Astrocyte (in vitro differentiated cells and primary cell): Measurements from ENCODE around the gene AHNAK2. TPM values are rescaled to one million over a fixed set of nuclear protein-coding genes. Genes with fewer than 3 reads are reported as not detected.

ENCODE experiments used
- DNase-seq: peaks from one replicate; pipeline ENCODE4 v3.0.0-alpha.2; 2010; ENCODE audit warnings: low read depth
- FAIRE-seq: peaks from 2 replicates; lab custom pipeline; 2011; peaks lifted over from hg19 to GRCh38; lab: Jason Lieb, UNC
- H2AFZ ChIP-seq: 2 replicates; pipeline ENCODE4 v1.6.0; 2012; ENCODE audit warnings: low read depth, low read length, inconsistent platforms
- H3K27ac ChIP-seq: 2 replicates; pipeline ENCODE4 v1.5.1; 2011; ENCODE audit warnings: low read depth, low read length, inconsistent platforms
- H3K27me3 ChIP-seq: 2 replicates; pipeline ENCODE4 v1.6.0; 2011; ENCODE audit warnings: low read length, inconsistent platforms; ENCODE audit not compliant: insufficient read depth
- H3K36me3 ChIP-seq: 2 replicates; pipeline ENCODE4 v1.5.1; 2011; ENCODE audit warnings: low read length, inconsistent platforms; ENCODE audit not compliant: insufficient read depth
- H3K4me1 ChIP-seq: 2 replicates; pipeline ENCODE4 v1.5.1; 2011; ENCODE audit warnings: low read length, inconsistent platforms; ENCODE audit not compliant: insufficient read depth
- H3K4me2 ChIP-seq: 2 replicates; pipeline ENCODE4 v1.6.0; 2012; ENCODE audit warnings: low read length, inconsistent platforms
- H3K4me3 ChIP-seq: 2 replicates; pipeline ENCODE4 v1.5.1; 2011; ENCODE audit warnings: low read depth, mild to moderate bottlenecking, low read length, inconsistent platforms; ENCODE audit not compliant: insufficient read depth
- H3K79me2 ChIP-seq: 2 replicates; pipeline ENCODE4 v1.6.0; 2012; ENCODE audit warnings: mild to moderate bottlenecking, low read length, inconsistent platforms; ENCODE audit not compliant: insufficient read depth
- H3K9ac ChIP-seq: 2 replicates; pipeline ENCODE4 v1.6.0; 2012; ENCODE audit warnings: mild to moderate bottlenecking, low read length, inconsistent platforms
- H3K9me3 ChIP-seq: 2 replicates; pipeline ENCODE4 v1.5.1; 2012; ENCODE audit warnings: low read depth, mild to moderate bottlenecking, low read length, inconsistent platforms; ENCODE audit not compliant: insufficient read depth
- H4K20me1 ChIP-seq: 2 replicates; pipeline ENCODE4 v1.6.0; 2012; ENCODE audit warnings: low read length, inconsistent platforms; ENCODE audit not compliant: insufficient read depth
- H3K27ac Mint-ChIP-seq: one replicate; pipeline ENCODE4 v1.8.0; 2021; ENCODE audit warnings: mild to moderate bottlenecking, mixed read lengths; ENCODE audit not compliant: unreplicated experiment
- H3K27me3 Mint-ChIP-seq: one replicate; pipeline ENCODE4 v1.8.0; 2021; ENCODE audit warnings: low read depth, mixed read lengths; ENCODE audit not compliant: unreplicated experiment
- H3K36me3 Mint-ChIP-seq: one replicate; pipeline ENCODE4 v1.8.0; 2021; ENCODE audit warnings: low read depth, mixed read lengths; ENCODE audit not compliant: unreplicated experiment
- H3K4me1 Mint-ChIP-seq: one replicate; pipeline ENCODE4 v1.8.0; 2021; ENCODE audit warnings: low read depth, mixed read lengths; ENCODE audit not compliant: unreplicated experiment
- H3K4me3 Mint-ChIP-seq: one replicate; pipeline ENCODE4 v1.8.0; 2021; ENCODE audit warnings: mild to moderate bottlenecking, moderate library complexity, mixed read lengths; ENCODE audit not compliant: unreplicated experiment
- H3K9me3 Mint-ChIP-seq: one replicate; pipeline ENCODE4 v1.8.0; 2021; ENCODE audit warnings: mild to moderate bottlenecking, mixed read lengths; ENCODE audit not compliant: unreplicated experiment
- CTCF ChIP-seq: IDR thresholded peaks from 2 replicates; pipeline ENCODE4 v1.5.1; 2011; ENCODE audit warnings: low read depth, mild to moderate bottlenecking, inconsistent platforms, low read length, moderate library complexity; ENCODE audit not compliant: insufficient read depth
- EZH2 ChIP-seq: IDR thresholded peaks from 2 replicates; pipeline ENCODE4 v1.6.1; 2012; ENCODE audit warnings: mild to moderate bottlenecking, low read length, inconsistent platforms; ENCODE audit not compliant: insufficient read depth
- total RNA-seq: library from RNA; stranded (reverse); gene quantifications from 2 replicates; pipeline ENCODE4 v1.2.1, GENCODE V29; 2021

The AHNAK2 gene
- total RNA-seq, 1 donor from 2014 or later = 44.7 TPM

- Mint-ChIP-seq H3K36me3 (no peaks in the 10 kb centered on the region), H3K27me3 (peaks cover 5% of the 10 kb centered on the region), H3K27ac (peak overlapping the region; percentile 34), H3K9me3 (no peaks in the 10 kb centered on the region), H3K4me1 (peaks cover 15% of the 10 kb centered on the region), H3K4me3 (no peak overlapping the region)
- TF ChIP-seq EZH2 (no peak), CTCF (no peak)
- Histone ChIP-seq H3K9me3 (no peaks in the 10 kb centered on the region), H2AFZ (peak overlapping the region; percentile 69), H3K4me3 (no peak overlapping the region), H3K36me3 (no peaks in the 10 kb centered on the region), H3K9ac (peak overlapping the region; percentile 50), H4K20me1 (peaks cover 20% of the 10 kb centered on the region), H3K79me2 (peaks cover 22% of the 10 kb centered on the region), H3K4me2 (peak overlapping the region; percentile 79), H3K4me1 (peaks cover 75% of the 10 kb centered on the region), H3K27me3 (no peaks in the 10 kb centered on the region), H3K27ac (peak overlapping the region; percentile 87)
- FAIRE-seq (peak; percentile 17), DNase-seq (peak; percentile 94)
Observed at GRCh38 chr14:104973385-104974145, 4.6 kb downstream of the AHNAK2 start.

GRCh38 chr14:104973135-104973384, 5.1 kb downstream of the AHNAK2 start:
- Histone ChIP-seq H3K27me3 (no peaks in the 10 kb centered on the region), H4K20me1 (peaks cover 21% of the 10 kb centered on the region), H3K4me2 (peak overlapping the region; percentile 79), H2AFZ (peak overlapping the region; percentile 24), H3K4me3 (no peak overlapping the region), H3K79me2 (peaks cover 22% of the 10 kb centered on the region), H3K27ac (peak overlapping the region; percentile 87), H3K36me3 (no peaks in the 10 kb centered on the region), H3K9me3 (no peaks in the 10 kb centered on the region), H3K4me1 (peaks cover 79% of the 10 kb centered on the region), H3K9ac (peak overlapping the region; percentile 79)
- FAIRE-seq (peak; percentile 91), DNase-seq (no peak)
- H3K27ac Mint-ChIP-seq = peak overlapping the region; percentile 34
- no peaks in the 10 kb centered on the region for H3K9me3 Mint-ChIP-seq
- peaks cover 5% of the 10 kb centered on the region for H3K27me3 Mint-ChIP-seq
- H3K4me1 Mint-ChIP-seq = peaks cover 17% of the 10 kb centered on the region
- H3K4me3 Mint-ChIP-seq = no peak overlapping the region
- TF ChIP-seq EZH2 (no peak), CTCF (no peak)
- no peaks in the 10 kb centered on the region for H3K36me3 Mint-ChIP-seq
